Adipocyte (in vitro differentiated cells): Measurements from ENCODE around the gene SLC35E1.
"Not testable (repeated sequence)": the region's sequence is repeated elsewhere in the genome, so short reads cannot be mapped to it uniquely, and the experiment has no call there.

Experiments
- DNase-seq: peaks from one replicate; pipeline ENCODE4 v3.0.0-alpha.2; 2015; ENCODE audit warnings: low read depth
- H3K27me3 ChIP-seq: replicated peaks from 2 replicates; pipeline ENCODE4 v1.7.0; 2013; ENCODE audit warnings: mild to moderate bottlenecking, low read length, moderate library complexity; ENCODE audit not compliant: control insufficient read depth, insufficient read depth
- H3K36me3 ChIP-seq: 2 replicates; pipeline ENCODE4 v1.7.0; 2013; ENCODE audit warnings: low read length, mild to moderate bottlenecking, moderate library complexity; ENCODE audit not compliant: control insufficient read depth, insufficient read depth, severe bottlenecking
- H3K4me1 ChIP-seq: 2 replicates; pipeline ENCODE4 v1.7.0; 2013; ENCODE audit warnings: mild to moderate bottlenecking, low read length, moderate library complexity; ENCODE audit not compliant: control insufficient read depth, insufficient read depth
- H3K4me3 ChIP-seq: 2 replicates; pipeline ENCODE4 v1.7.0; 2013; ENCODE audit warnings: mild to moderate bottlenecking, low read length, moderate library complexity
- H3K9ac ChIP-seq: 2 replicates; pipeline ENCODE4 v1.7.0; 2013; ENCODE audit warnings: mild to moderate bottlenecking, low read length, moderate library complexity
- H3K9me3 ChIP-seq: 2 replicates; pipeline ENCODE4 v1.7.0; 2013; ENCODE audit warnings: mild to moderate bottlenecking, low read length, moderate library complexity; ENCODE audit not compliant: control insufficient read depth

SLC35E1 gene

GRCh38 chr19:16518483-16519229 lies 53.6 kb downstream of the SLC35E1 start:
- peaks cover 72% of the 10 kb centered on the region for H3K36me3 ChIP-seq

GRCh38 chr19:16518061-16518460 lies 54.2 kb downstream of the SLC35E1 start:
- no peak for DNase-seq
- no peaks in the 10 kb centered on the region for H3K27me3 ChIP-seq
- H3K9ac ChIP-seq: no peak overlapping the region
- no peak overlapping the region for H3K4me3 ChIP-seq
- no peaks in the 10 kb centered on the region for H3K9me3 ChIP-seq
- no peaks in the 10 kb centered on the region for H3K4me1 ChIP-seq
- peaks cover 70% of the 10 kb centered on the region for H3K36me3 ChIP-seq

More at GRCh38 chr19:16518483-16519229, 53.6 kb downstream of the SLC35E1 start:
- H3K4me1 ChIP-seq: no peaks in the 10 kb centered on the region
- H3K9me3 ChIP-seq: no peaks in the 10 kb centered on the region
- no peak overlapping the region for H3K4me3 ChIP-seq
- H3K27me3 ChIP-seq: no peaks in the 10 kb centered on the region
- no peak overlapping the region for H3K9ac ChIP-seq
- DNase-seq: no peak

GRCh38 chr19:16516923-16517610 lies 55.1 kb downstream of the SLC35E1 start:
- H3K9ac ChIP-seq: no peak overlapping the region
- H3K36me3 ChIP-seq: peaks cover 68% of the 10 kb centered on the region
- H3K27me3 ChIP-seq: no peaks in the 10 kb centered on the region
- H3K4me3 ChIP-seq: no peak overlapping the region
- no peak for DNase-seq
- H3K9me3 ChIP-seq: no peaks in the 10 kb centered on the region
- H3K4me1 ChIP-seq: no peaks in the 10 kb centered on the region

- Histone ChIP-seq H3K4me3 (no peak overlapping the region), H3K27me3 (no peaks in the 10 kb centered on the region), H3K9me3 (no peaks in the 10 kb centered on the region), H3K36me3 (peaks cover 63% of the 10 kb centered on the region), H3K4me1 (no peaks in the 10 kb centered on the region), H3K9ac (no peak overlapping the region)
- no peak for DNase-seq
These were observed 55.8 kb downstream of the SLC35E1 start for GRCh38 chr19:16516381-16516780.

- Histone ChIP-seq H3K4me3 (no peak overlapping the region), H3K9ac (no peak overlapping the region), H3K9me3 (no peaks in the 10 kb centered on the region), H3K36me3 (peaks cover 44% of the 10 kb centered on the region), H3K4me1 (peaks cover 9% of the 10 kb centered on the region), H3K27me3 (no peaks in the 10 kb centered on the region)
- DNase-seq: no peak
These were observed 57.7 kb downstream of the SLC35E1 start for GRCh38 chr19:16514383-16515019.

GRCh38 chr19:16512611-16513010 lies 59.6 kb downstream of the SLC35E1 start:
- not testable (repeated sequence) for H3K9ac ChIP-seq, DNase-seq, H3K27me3 ChIP-seq, H3K9me3 ChIP-seq, H3K4me3 ChIP-seq
- peaks cover 25% of the 10 kb centered on the region for H3K36me3 ChIP-seq
- peaks cover 14% of the 10 kb centered on the region for H3K4me1 ChIP-seq

GRCh38 chr19:16509141-16510061 lies 62.8 kb downstream of the SLC35E1 start:
- DNase-seq: no peak
- Histone ChIP-seq H3K27me3 (no peaks in the 10 kb centered on the region), H3K36me3 (peaks cover 14% of the 10 kb centered on the region), H3K9me3 (no peaks in the 10 kb centered on the region), H3K9ac (no peak overlapping the region), H3K4me1 (peaks cover 23% of the 10 kb centered on the region), H3K4me3 (no peak overlapping the region)

GRCh38 chr19:16508546-16508945 lies 63.7 kb downstream of the SLC35E1 start:
- DNase-seq: no peak
- peaks cover 23% of the 10 kb centered on the region for H3K4me1 ChIP-seq
- peaks cover 15% of the 10 kb centered on the region for H3K36me3 ChIP-seq
- H3K4me3 ChIP-seq: no peak overlapping the region
- H3K9me3 ChIP-seq: no peaks in the 10 kb centered on the region
- H3K27me3 ChIP-seq: no peaks in the 10 kb centered on the region
- no peak overlapping the region for H3K9ac ChIP-seq

GRCh38 chr19:16506961-16507360 lies 65.3 kb downstream of the SLC35E1 start:
- no peaks in the 10 kb centered on the region for H3K27me3 ChIP-seq
- H3K9ac ChIP-seq: no peak overlapping the region
- H3K4me1 ChIP-seq: peaks cover 23% of the 10 kb centered on the region
- H3K4me3 ChIP-seq: no peak overlapping the region
- H3K36me3 ChIP-seq: peaks cover 9% of the 10 kb centered on the region
- DNase-seq: no peak
- no peaks in the 10 kb centered on the region for H3K9me3 ChIP-seq

- H3K36me3 ChIP-seq, H3K4me3 ChIP-seq, H3K27me3 ChIP-seq, DNase-seq, H3K9ac ChIP-seq, H3K9me3 ChIP-seq: not testable (repeated sequence)
- peaks cover 23% of the 10 kb centered on the region for H3K4me1 ChIP-seq
These were observed 66.1 kb downstream of the SLC35E1 start for GRCh38 chr19:16506161-16506560.
